ENCODE results near the gene PLCB2. TPM values are rescaled to one million over a fixed set of nuclear protein-coding genes. Genes with fewer than 3 reads are reported as not detected.

Gene PLCB2
- total and polyA plus RNA-seq, 9 of the 15 experiments (the other 6 are each of a cell fraction or from before 2014, with no cell fraction given): 0.37 to 12.3 (median 8.0) TPM

DNA sequence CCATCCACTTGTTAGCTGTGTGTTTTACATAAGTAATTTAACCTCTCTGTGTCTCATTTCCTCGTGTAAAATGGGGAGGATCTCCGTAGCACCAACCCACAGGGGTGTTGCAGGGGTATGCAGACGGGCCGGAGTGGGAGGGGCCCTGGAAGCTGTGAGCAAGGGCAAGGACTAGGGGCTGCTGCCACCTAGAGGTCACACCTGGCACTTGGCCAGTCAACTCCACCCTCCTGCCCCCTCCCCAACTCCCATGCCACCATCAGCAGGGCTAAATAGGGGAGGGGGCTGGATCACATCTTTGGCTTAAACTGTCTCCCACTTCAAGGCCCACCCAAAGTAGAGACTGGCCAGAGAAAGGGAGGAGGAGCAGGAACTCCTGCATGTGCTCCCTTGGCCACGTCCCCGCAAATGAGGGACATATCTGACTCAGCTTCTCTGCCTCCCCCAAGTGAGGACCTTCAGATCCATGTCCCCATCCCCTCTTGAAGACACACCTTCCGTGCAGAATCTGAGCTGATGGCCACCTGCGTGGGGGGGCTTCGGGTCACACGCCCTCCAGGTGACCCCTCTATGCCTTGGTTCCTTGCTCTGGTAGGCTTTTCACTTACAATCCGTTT, 30.4 kb upstream of the PLCB2 start (continued):
- no peak for TF ChIP-seq ZNF561 (CRISPR knock-in tag; conservative IDR thresholded peaks at IDR 0.05)
- TF ChIP-seq SUPT5H (IDR thresholded peaks at IDR 0.05): no peak
- TF ChIP-seq FOS (IDR thresholded peaks at IDR 0.05; ENCODE audit: extremely low read depth, insufficient read length): no peak
- no peak for TF ChIP-seq CREB5 (CRISPR knock-in tag; IDR thresholded peaks at IDR 0.05)
- TF ChIP-seq, protein P1, sequence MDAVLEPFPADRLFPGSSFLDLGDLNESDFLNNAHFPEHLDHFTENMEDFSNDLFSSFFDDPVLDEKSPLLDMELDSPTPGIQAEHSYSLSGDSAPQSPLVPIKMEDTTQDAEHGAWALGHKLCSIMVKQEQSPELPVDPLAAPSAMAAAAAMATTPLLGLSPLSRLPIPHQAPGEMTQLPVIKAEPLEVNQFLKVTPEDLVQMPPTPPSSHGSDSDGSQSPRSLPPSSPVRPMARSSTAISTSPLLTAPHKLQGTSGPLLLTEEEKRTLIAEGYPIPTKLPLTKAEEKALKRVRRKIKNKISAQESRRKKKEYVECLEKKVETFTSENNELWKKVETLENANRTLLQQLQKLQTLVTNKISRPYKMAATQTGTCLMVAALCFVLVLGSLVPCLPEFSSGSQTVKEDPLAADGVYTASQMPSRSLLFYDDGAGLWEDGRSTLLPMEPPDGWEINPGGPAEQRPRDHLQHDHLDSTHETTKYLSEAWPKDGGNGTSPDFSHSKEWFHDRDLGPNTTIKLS (IDR thresholded peaks at IDR 0.05; ENCODE audit: borderline replicate concordance, low read depth): no peak
- TF ChIP-seq UBTF (IDR thresholded peaks at IDR 0.05; ENCODE audit: borderline replicate concordance in 1 of 2, low read depth in 2 of 2, low read length in 2 of 2): no peak
